ENCODE results near the gene SMARCC2. TPM values are rescaled to one million over a fixed set of nuclear protein-coding genes. Genes with fewer than 3 reads are reported as not detected.

Gene SMARCC2
- total and polyA plus RNA-seq, 11 donors, result 21.4 to 83.5 (median 65.9) TPM

DNA sequence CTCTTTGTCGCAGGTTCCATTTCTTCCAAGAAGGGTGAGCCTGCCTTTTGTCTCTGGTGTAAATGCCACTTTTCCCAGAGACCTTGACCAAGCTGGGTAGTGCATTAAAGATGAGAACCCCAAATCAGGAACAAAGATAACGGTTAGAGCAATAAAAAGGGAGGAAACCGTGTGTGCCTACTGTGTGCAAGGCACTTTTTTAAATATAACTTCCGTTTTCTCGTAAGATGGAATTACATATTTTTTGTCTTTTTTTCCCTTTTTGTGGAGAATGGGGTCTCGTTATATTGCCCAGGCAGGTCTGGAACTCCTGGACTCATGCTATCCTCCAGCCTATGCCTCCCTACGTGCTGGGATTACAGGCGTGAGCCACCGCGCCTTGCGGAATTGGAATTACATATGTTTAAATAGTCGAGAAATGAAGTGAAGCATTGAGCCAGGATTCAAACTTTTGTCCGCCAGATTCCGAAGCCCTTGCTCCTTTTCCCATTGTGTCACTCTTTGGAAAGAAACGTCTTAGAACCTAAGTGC, 34.4 kb upstream of the SMARCC2 start:
- no peak for ATAC-seq
- Histone ChIP-seq H3K4me3 (peak overlapping the region in 10 of 12 donors; percentile 57 to 97 (median 66)), H3K27me3 (no peaks in the 10 kb centered on the region), H3K36me3 (peaks cover 0 to 17% (median 8%) of the 10 kb centered on the region in 9 donors), H3K27ac (peak overlapping the region; percentile 19 to 98 (median 86)), H3K9me3 (no peaks in the 10 kb centered on the region), H3K4me1 (peaks cover 8 to 51% (median 41%) of the 10 kb centered on the region in 12 donors)
- 23 to 27% (median 25%) methylated on average over 15 of the region's 15 CpGs for WGBS, 4 donors
- TF ChIP-seq, protein P1, sequence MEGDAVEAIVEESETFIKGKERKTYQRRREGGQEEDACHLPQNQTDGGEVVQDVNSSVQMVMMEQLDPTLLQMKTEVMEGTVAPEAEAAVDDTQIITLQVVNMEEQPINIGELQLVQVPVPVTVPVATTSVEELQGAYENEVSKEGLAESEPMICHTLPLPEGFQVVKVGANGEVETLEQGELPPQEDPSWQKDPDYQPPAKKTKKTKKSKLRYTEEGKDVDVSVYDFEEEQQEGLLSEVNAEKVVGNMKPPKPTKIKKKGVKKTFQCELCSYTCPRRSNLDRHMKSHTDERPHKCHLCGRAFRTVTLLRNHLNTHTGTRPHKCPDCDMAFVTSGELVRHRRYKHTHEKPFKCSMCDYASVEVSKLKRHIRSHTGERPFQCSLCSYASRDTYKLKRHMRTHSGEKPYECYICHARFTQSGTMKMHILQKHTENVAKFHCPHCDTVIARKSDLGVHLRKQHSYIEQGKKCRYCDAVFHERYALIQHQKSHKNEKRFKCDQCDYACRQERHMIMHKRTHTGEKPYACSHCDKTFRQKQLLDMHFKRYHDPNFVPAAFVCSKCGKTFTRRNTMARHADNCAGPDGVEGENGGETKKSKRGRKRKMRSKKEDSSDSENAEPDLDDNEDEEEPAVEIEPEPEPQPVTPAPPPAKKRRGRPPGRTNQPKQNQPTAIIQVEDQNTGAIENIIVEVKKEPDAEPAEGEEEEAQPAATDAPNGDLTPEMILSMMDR (IDR thresholded peaks at IDR 0.05), result no peak
- TF ChIP-seq POLR2A (IDR thresholded peaks at IDR 0.05), result no peak
- DNase-seq, result no peak
- intact Hi-C loops (cut with DNase I), result loop anchor here in 9 of 10 donors (1.0 to 10.0 kb wide), 11 partner anchors 30 to 241 kb away; partner anchors contain the start of genes ANKRD52 (in 6 of the 9), ZC3H10 (in 6 of the 9), CS (in 1 of the 9) and ESYT1 (in 1 of the 9)

DNA sequence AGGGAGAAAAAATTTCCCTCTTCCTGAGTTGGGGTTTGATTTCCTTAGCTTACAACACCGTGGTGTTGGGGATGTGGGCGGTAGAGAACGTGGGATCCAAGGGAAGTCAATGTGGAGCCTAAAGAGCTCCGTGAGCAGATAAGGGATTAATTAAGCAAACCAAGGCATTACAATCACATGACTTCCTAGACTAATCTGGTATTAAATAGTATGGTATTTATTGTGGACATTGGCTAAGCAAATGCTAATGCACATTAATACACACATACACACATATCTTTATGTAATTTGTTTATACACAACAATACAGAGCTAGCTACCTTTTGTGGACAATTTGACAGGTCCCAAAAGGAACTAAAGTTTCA, 33.2 kb upstream of the SMARCC2 start:
- Histone ChIP-seq H3K4me1 (peaks cover 8 to 52% (median 41%) of the 10 kb centered on the region in 12 donors), H3K4me3 (peak overlapping the region; percentile 56 to 95 (median 76)), H3K27ac (peak overlapping the region; percentile 86 to 99 (median 96)), H3K36me3 (peaks cover 0 to 10% (median 4%) of the 10 kb centered on the region in 9 donors), H3K9me3 (no peaks in the 10 kb centered on the region), H3K27me3 (no peaks in the 10 kb centered on the region)
- no peak for ATAC-seq
- TF ChIP-seq POLR2A (IDR thresholded peaks at IDR 0.05), result no peak
- TF ChIP-seq, protein P1 (IDR thresholded peaks at IDR 0.05), result peak in 1 of 12 donors; percentile 2
- WGBS, 4 donors, result 3 to 8% (median 6%) methylated on average over 4 of the region's 4 CpGs
- no peak for DNase-seq
- intact Hi-C loops (cut with DNase I), result loop anchor here in 7 of 10 donors (2.0 to 10.0 kb wide), 6 partner anchors 35 to 242 kb away; partner anchors contain the start of genes ANKRD52 (in 4 of the 7), ZC3H10 (in 2 of the 7), CS (in 1 of the 7) and ESYT1 (in 1 of the 7)

DNA sequence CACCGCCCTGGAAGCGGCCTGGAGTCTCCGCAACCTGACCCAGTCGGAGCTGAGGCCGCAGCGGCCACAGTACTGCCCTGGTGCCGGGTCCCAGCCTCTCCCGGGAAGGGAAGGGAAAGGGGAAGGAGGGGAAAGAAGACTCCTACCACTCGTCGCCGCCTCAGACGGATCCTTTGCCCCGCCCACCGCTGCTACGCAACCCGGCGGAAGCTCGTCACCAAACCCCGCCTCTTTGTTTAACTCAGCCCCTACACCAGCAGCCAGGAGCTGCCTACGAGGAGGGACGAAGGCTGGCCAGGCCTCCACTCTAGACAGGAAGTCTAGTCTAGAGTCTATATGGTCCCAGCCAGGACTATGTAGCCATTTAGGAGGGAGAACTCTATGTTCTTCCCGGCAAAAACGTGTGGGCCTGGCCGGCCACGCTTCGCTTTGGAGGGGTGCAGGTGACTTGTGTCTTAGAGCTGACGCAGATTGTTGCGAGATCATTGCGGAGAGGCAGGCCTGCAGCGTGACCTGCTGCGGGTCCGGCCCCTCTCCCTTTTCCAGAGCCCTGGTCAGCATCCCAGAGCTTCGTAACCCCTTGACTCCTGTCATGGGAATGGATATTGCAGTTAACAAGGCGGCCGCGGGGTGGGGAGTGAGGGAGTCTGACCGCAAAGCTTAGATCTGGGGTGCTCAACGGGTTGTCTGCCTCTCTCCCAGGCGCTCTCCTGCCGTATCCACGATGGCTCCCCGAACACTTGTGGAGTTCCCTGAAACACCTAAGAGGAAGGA, 32.7 kb upstream of the SMARCC2 start, which contains the start of gene RNF41:
RNF41 (minus strand) TSS at position 166 of the 774 bp plus-strand sequence. CDS start 7,875 bp downstream, outside the sequence.
- Histone ChIP-seq H3K4me1 (peaks cover 8 to 52% (median 41%) of the 10 kb centered on the region in 12 donors), H3K36me3 (peaks cover 0 to 11% (median 4%) of the 10 kb centered on the region in 9 donors), H3K4me3 (peak within 1 kb of the TSS; percentile 56 to 95 (median 76)), H3K9me3 (no peaks in the 10 kb centered on the region), H3K27ac (peak within 1 kb of the TSS; percentile 86 to 99 (median 96)), H3K27me3 (no peaks in the 10 kb centered on the region)
- TF ChIP-seq POLR2A (IDR thresholded peaks at IDR 0.05), result peak; percentile 82 to 96
- TF ChIP-seq, protein P1 (IDR thresholded peaks at IDR 0.05), result peak in 3 of 12 donors; percentile 25 to 30 (median 30)
- intact Hi-C loops (cut with DNase I), result loop anchor here in 7 of 10 donors (2.0 to 10.0 kb wide), 6 partner anchors 35 to 243 kb away; partner anchors contain the start of genes ANKRD52 (in 4 of the 7), ZC3H10 (in 2 of the 7), CS (in 1 of the 7) and ESYT1 (in 1 of the 7)
- DNase-seq (peak; percentile 97 to 98 (median 98)), ATAC-seq (peak; percentile 91 to 94 (median 94))
- 0 to 1% (median 1%) methylated on average over 38 to 42 of the region's 42 CpGs for WGBS, 4 donors

All from heart left ventricle (tissue), 16 donors.